IPS DF 19.7 (cell line): Measurements from ENCODE around the gene NMNAT3.

Experiments
- DNase-seq: peaks from one replicate; pipeline ENCODE4 v3.0.0-alpha.2; 2013; ENCODE audit warnings: low read depth, low spot score

The NMNAT3 gene

GRCh38 chr3:139521144-139521543, 156.6 kb downstream of the NMNAT3 start:
- no peak for DNase-seq

DNA sequence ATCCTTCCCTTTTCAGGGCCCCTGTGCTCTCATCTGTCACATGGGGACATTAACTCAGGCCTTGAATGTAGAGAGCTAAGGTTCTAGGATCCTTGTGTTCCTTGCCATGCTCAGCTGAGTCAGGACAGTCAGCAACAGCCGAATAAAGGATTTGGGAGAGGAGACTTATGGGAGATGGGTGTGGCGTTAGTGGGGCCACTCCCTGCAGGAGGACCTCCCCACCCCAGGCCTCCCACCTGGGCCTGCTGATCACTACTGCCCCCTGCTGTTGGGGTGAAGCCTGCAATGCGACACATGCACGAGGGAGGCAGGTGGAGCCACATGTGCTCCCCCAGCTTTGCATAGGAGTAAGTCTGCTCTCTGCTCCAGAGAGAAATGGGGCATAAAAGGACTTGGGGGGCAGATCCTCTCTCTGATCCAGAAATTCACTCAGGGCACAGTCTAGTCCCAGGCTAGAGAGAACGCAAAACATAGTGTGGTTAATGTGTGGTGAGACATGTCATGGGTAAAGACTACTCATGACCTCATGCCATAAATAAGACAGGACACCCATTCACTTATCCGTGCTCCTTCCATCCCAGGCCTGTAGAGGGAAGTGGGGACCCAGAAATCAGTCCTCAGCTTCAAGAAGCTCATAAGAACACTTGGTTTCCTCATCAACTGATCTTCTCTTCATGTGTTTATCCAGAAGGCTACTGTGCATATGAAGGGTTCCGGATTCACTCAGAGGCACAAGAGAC, 157.6 kb downstream of the NMNAT3 start:
- DNase-seq: no peak

DNA sequence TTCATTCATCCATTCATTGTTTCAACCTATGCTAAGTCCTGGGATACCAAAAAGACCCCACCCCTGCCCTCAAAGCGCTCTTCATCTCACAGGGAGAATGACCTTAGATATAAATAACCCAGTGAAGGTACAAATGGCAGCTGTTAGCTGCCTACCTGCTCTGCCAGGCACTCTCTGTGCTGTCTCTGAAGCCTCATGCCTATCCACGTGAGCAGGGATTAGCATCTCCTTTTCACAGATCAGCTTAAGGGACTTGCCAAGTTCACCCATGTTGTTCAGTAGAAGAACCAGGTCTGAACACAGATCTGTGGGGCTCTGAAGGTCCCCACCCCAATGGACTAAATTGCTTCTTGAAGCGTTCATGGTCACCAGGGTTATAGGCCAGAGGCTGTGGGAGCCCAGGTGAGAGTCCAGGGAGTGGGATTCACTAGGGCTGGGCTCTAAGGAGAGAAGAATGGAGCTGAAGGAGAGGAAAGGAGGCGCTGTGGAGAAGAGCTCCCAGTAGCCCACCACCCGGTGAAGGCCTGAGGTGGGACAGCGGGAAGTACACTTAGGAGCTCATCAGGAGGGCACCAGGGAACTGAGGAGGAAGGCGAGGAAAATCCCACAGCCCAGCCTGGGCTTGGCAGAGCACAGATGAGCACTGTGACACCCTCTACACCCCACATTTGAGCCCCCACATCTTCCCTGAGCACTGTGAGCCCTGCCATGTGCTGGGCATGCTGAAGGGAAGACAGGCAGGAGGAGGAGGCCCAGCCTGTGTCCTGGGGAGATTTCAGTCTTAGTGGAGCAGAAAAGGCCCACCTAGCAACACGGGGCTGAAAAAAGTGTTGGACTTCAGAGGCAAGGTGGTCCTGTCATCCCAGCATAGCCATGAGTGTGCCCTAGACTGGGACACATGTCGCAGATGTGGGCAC, 158.6 kb downstream of the NMNAT3 start:
- no peak for DNase-seq

DNA sequence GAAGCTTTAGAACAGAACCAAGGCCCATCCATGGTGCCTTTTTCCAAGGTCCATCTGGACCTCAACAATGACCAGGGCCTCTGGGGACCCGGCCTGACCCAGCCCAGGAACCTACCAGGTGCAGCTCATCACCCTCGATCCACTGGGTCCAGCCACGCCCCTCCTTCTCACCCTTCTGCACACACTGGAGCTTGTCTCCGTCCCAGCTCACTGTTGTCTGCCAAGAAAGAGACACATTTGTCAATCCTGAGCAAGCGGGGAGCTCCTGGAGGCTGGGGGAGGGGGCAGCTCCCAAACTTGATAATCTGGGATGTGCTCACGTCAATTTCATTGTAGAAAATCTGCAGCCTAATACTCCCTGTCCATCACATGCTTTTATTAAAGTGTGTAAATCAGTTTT, 159.5 kb downstream of the NMNAT3 start:
- DNase-seq: no peak

GRCh38 chr3:139517321-139518065, 160.3 kb downstream of the NMNAT3 start:
- no peak for DNase-seq

- no peak for DNase-seq
Measured at GRCh38 chr3:139514741-139515140, 163.0 kb downstream of the NMNAT3 start.
